Stimulated activated CD4-positive, alpha-beta T cell treated with anti-CD3 and anti-CD28 coated beads, Interleukin-4, amount 100 ng/mL, for 24 hours (primary cell): ENCODE data around the gene NR2C2AP.
"Not testable (repeated sequence)": the region's sequence is repeated elsewhere in the genome, so short reads cannot be mapped to it uniquely, and the experiment has no call there.

Source experiments
- DNase-seq: peaks from one replicate; pipeline ENCODE4 v3.0.0-alpha.2; 2020

The NR2C2AP gene

GRCh38 chr19:19179548-19180441 is 23.4 kb downstream of the NR2C2AP start:
- no peak for DNase-seq

GRCh38 chr19:19176950-19177349 is 26.3 kb downstream of the NR2C2AP start:
- DNase-seq, result no peak

- DNase-seq, result not testable (repeated sequence)
These were observed 30.0 kb downstream of the NR2C2AP start for GRCh38 chr19:19173243-19173642.

GRCh38 chr19:19171821-19172532 is 31.2 kb downstream of the NR2C2AP start:
- no peak for DNase-seq

GRCh38 chr19:19170873-19171672 is 32.1 kb downstream of the NR2C2AP start:
- DNase-seq, result no peak

DNA sequence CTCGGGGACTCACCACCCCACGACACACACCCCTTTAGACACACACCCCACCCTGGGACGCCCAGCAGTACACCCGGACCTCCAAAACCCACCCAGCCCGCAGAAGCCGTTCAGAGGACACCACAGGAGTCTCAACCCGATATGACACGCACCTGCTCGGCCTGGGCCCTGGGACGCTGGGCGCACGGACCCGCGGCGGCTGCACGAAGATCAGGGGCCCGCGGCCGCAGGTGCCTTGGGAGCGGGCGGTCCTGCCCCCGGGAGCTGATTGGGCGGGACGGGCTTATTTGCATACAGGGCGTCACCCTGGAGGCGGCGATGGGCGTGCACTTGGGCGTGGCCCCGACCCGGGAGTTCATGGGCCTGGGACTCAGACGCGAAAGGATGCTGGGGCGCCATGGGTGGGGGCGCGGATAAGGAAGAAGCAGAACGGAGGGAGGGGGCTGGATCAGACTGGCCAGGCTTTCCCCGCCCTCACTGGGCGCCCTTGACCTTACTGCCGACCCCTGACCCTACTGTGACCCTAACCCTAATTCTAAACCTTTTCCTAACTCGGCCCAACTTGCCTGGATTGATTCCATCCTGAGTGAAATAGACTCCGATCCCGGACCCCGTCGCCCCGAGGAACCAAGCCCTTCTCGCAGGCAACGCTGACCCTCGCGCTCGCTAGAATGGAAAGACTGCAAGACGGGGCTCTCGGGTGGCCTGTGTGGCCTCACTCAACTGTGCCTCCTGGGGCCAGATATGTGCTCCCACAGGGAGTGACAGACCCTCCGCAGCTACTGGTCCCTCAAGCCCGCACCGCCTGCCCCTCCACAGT is 33.0 kb downstream of the NR2C2AP start, which contains the start of gene MEF2B:
Gene MEF2B, minus strand, starts transcription at position 211 of the 820 bp plus-strand sequence. CDS start 19,528 bp downstream, outside the sequence.
- peak; percentile 78 for DNase-seq

- DNase-seq, result no peak
These were observed 33.8 kb downstream of the NR2C2AP start for GRCh38 chr19:19169236-19170052.

- DNase-seq, result no peak
These were observed 35.6 kb downstream of the NR2C2AP start for GRCh38 chr19:19167612-19168011.

DNA sequence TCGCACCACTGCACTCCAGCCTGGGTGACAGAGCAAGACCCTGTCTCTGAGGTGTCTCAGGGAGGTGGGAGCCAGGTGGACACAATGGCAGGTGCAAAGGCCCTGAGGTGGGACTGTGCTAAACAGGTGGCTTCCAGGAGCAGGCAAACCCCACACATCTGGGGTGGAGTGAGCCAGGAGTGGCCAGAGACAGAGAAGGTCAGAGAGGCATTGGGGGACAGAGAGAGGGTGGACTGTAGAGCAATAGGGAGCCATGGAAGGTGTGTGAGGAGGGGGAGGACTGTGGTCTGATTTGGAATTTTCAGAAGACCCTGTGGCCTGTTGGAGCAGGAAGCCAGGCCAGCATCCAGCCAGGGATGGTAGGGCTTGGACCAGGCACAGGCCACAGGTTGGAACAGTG is 37.8 kb downstream of the NR2C2AP start:
- no peak for DNase-seq

- no peak for DNase-seq
These were observed 40.7 kb downstream of the NR2C2AP start for GRCh38 chr19:19162495-19162894.

GRCh38 chr19:19160461-19161035 is 42.7 kb downstream of the NR2C2AP start:
- DNase-seq, result no peak

DNA sequence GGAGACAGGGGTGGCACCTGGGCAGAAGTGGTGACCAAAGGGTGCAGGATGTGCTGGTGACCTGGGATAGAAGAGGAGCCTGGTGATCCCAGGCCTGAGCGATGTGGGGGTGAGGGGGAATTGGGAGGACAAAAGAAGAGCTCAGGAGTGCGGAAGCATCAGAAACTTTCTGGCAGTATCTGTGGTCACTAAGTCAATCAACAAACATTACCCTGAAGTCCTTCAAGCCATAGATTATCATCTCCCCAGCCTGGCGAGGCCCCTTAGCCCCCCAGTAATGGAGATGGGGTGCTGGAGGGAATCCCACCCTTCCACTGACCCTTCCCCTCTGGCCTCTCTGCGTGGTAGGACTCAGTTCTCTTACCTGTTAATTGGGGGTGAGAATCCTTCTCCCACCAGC is 43.7 kb downstream of the NR2C2AP start:
- no peak for DNase-seq

- no peak for DNase-seq
These were observed 45.4 kb downstream of the NR2C2AP start for GRCh38 chr19:19157808-19158207.

- no peak for DNase-seq
These were observed 47.6 kb downstream of the NR2C2AP start for GRCh38 chr19:19155495-19156219.

- DNase-seq, result no peak
These were observed 48.3 kb downstream of the NR2C2AP start for GRCh38 chr19:19154768-19155494.

DNA sequence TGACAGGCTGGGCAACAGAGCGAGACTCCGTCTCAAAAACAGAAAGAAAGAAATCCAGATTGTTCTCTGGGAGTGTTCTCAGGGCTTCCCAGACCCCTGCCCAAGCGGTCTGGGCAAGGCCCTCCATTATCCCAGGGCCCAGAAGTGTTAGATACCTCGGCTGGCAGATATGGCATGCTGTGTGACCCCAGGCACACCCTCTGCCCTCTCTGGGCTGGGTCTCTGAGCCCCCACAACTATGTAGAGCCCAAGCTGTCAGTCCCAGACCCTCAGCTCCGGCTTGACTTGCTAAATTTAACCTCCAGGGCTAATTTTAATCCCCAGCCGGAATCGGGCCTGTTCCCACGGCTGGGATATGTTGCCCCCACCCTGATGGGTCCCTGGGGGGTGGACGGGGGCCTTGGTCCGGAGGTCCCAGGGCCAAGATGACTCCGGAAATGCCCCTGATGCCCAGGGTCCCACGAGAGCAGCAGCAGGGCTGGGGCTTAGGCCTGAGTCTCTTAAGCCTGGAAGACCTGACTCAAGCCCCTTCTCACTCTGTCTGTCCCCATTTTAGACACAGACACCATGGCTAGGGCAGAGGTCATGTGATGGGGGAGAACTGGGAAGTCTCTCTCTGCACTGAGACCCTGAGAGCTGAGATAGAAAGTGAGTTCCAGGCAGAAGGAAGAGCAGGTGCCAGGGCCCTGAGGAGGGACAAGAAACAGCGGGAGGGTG is 50.4 kb downstream of the NR2C2AP start:
- no peak for DNase-seq

DNA sequence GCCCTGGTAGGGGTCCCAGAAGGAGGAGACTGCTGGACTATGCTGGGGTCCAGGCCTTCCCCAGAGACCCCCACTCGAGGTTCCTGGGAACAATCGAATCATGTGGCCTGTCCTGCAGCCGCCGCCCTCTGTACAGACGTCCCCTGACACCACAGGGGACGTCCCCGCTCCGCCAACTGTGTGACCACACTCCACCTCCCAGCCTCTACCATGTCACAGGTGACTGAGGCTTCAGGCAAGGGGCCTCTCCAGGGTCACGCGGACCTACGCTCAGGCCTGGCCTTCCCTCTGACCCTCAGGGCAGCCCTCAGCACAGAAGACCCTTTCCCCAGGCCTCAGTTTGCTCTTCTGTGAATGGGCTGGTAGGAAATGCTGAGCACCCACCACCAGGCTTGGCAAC is 51.8 kb downstream of the NR2C2AP start:
- DNase-seq, result no peak
